NCI-H2171 treated with DMSO at 0.1 percent for 48 hours (cell line): Measurements from ENCODE around the gene DPP4.

Experiments
- DNase-seq: peaks from one replicate; lab custom pipeline; 2025; lab: John Stamatoyannopoulos, UW

The DPP4 gene

GRCh38 chr2:162073888-162074631 lies at the start of gene DPP4:
DPP4 (minus strand) TSS chr2:162074215; CDS start chr2:162073981, 234 bp downstream.
- DNase-seq = no peak

DNA sequence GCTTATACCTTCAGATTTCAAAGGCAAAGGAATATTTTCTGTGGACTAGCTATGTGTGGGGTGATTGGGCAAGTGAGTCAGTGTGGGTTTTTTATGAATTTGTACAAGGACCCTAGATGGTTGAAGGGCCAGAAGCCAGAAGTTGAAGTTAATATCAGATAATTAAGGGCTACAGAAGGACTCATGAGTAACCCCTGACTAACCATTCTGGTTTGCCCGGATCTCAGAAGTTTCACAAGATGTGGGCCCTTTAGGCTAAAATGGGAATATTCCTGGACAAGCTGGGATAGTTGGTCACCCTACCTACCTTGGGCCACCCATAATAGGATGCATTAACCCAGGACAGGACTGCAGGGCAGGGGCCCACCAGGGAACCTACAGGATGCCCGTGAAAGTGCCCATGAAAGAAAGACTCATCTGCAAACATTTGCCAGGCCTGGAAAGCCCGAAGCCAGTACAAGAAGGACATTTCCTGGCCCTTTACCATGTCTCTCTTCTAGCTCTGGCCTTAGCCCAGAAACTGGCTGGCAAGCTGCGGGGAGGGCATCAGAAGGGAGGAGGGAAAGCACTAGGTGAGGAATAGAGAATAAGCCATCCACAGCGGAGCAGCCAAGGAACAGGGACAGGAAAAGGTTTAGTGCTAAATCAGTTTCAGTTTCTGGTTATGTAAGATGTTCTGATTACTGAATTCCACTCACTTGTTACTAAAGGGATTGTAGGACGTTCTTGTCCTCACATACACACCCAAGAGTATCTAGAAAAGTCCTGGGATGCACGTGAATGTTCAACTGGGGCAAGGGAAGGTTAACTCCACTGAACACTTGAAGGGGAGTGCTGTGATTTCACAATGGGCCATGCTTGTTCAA lies 44.4 kb upstream of the DPP4 start:
- DNase-seq = no peak

DNA sequence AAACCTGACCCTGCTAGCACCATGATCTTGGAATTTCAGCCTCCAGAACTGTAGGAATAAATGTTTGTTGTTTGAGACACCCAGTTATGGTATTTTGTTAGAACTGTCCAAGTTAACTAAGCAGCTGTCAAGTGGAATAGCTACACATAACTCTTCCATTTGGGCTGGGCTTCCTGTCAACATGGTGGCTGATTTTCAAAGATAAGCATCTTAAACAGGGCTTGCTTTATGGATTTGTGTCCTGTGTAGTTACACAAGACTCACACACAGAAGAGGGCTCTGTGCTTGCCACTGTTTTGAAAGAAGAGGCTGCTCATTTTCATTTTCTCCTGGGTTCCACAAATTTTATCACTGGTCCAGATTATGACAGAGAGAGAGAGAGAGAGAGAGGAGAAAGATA lies 42.3 kb upstream of the DPP4 start:
- DNase-seq = no peak

DNA sequence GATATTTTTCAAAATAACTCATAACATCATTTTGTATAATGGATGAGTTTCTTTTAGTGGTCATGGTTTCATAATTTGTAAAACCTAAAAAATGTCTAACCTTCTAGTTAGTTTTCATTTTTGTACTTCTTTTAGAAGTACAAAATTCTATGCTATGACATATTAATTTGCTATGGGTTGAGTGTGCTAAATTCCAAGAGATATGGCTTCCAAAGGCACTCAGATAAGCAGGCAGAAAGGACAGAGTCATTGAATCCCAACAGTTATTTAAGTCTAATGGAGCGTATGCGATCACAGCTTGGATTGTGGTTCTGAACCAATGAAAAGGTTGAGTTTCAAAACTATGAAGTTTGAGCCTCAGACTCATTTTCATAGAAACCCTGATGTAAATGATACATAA lies 41.1 kb upstream of the DPP4 start:
- DNase-seq = no peak

GRCh38 chr2:162114271-162114670 lies 40.3 kb upstream of the DPP4 start:
- DNase-seq = no peak

GRCh38 chr2:162113776-162114168 lies 39.8 kb upstream of the DPP4 start:
- DNase-seq = no peak

- no peak for DNase-seq
Observed at GRCh38 chr2:162113088-162113775, 39.2 kb upstream of the DPP4 start.

- DNase-seq = no peak
Observed at GRCh38 chr2:162111958-162112850, 38.2 kb upstream of the DPP4 start.

DNA sequence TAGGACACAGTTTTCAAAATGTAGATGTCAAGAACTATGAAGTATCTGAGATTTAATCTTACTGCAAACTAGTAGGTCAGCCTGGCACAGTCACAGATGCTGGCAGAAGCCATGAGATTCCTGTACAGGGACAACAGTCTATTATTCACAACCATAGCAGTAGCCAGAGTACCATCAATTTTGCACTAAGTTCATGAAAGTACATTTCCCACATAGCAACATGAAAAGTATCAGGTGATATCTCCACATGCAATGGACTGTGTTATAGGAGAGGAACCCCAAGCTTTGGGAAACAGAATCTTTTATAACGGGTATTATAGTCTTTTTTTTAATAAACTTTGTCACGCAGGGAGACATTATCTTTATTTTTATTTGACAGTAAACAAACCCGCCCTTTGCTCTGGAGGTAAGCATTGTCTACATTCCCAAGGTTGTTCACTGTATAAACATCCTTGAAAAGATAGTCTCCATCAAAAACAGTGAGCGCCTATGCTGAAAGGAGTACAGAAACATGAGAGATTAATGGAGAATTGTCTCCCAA lies 33.4 kb upstream of the DPP4 start:
- DNase-seq = no peak

DNA sequence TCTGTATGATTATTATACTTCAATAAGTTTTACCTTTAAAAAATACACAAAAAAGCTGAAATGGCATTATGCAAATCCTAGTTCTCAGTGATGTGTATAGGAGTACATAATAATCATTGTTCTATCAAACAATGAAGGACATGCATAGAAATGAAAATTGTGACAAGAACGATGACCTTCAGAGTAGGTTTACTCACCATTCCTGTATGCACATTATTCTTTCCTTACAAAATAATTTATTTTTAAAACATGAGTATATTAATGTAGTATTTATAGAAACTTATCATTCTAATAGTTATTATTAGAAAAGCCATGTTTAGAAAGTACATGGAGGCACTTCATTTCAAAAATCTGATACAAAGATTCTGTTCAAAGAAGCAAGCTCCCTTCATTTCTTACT lies 32.7 kb upstream of the DPP4 start:
- DNase-seq = no peak

- no peak for DNase-seq
Observed at GRCh38 chr2:162106146-162106551, 32.1 kb upstream of the DPP4 start.

- peak; percentile 45 for DNase-seq
Observed at GRCh38 chr2:162103443-162104009, 29.5 kb upstream of the DPP4 start.

GRCh38 chr2:162100579-162100978 lies 26.6 kb upstream of the DPP4 start:
- no peak for DNase-seq

DNA sequence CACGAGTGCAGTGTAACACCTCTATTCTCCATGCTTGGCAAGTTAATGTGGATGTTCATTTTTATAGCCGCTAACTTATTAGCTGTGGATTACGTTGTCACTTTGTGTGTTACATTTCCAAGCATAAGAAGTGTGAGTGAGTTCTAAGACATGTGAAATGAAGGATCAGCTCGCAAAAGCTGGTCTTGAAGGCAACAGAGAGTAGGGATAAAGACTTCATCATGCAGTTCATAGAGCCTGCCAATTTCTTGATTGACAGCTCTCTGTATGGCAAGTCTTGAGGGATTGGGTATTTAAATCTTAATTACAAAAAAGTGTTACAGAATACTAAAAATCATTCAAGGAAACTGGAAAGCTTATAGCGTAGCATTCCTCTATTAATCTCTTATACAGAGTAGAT lies 25.8 kb upstream of the DPP4 start:
- DNase-seq = no peak

GRCh38 chr2:162092658-162093556 lies 18.9 kb upstream of the DPP4 start:
- no peak for DNase-seq

DNA sequence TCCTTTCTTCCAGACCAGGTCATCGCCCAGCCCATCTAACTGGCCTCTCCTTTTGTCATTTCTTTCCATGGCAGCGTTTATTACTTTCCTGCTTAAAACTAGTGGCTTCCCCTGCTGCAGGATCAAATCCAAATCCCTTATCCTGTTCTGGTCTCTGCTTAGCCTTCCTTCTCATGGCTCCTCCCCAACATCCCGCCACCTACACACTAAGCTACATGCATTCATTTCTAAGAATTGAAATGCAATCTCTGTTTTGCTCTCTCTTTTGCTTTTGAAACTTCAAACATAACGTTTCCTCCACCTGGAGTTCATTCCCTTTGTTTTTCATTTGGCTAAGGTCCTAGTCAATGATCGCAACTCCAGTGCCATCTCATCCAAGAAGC lies 18.0 kb upstream of the DPP4 start:
- no peak for DNase-seq

DNA sequence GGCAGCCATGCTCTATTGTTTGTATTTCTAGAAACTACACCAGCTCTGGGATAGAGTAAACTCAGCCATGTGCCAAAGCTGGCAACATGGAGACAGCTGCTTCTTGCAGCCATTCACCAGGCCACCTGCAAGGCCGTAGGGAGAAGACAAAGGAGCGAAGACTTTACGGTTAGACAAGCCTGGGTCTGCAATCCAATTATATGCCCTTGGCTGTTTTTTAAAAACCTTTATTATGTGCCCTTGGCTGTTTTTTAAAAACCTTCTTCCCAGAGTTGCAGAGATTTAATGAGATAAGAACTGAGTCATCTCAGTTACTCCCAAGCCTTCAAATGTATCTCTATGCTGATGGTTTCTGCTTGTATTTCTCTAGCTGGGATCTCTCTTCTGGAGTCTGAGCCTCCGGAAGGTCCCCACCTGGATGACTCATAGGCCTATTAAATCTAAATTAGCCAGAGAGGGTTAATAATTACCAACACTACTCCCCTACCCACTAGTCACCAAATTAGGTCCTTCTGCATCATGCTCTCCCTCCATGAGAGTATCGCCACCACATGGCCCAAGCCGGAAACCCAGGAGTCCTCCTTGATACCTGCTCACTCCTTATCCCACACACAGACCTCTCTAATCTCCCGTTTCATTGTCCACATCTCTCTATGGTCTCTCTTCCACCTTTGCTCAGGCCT lies 17.5 kb upstream of the DPP4 start:
- no peak for DNase-seq

DNA sequence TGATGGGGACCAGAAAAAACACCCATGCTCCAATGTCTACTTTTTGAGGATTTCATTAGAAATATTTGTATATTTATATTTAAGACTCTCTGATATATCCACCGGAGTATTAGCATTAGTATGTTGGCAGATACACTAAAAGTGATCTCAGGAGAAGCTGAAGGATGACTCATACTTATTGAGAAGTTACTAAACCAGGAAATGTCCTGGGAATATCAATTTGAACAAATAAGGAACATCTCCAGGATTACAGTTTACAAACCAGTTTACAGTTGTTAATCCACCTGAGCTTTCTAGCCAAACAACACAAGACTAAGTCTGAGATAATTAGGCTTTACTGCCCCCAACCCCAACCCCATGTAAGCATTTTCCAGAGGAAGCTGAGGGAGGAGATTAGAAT lies 16.1 kb upstream of the DPP4 start:
- no peak for DNase-seq

- DNase-seq = no peak
Observed at GRCh38 chr2:162086904-162087303, 12.9 kb upstream of the DPP4 start.
